ENCODE measurements around the gene PPP1R36.
A peak's percentile ranks its signal among the peaks of the same experiment; 100 is the strongest.
"Not testable (repeated sequence)": the region's sequence is repeated elsewhere in the genome, so short reads cannot be mapped to it uniquely, and the experiment has no call there.

Gene PPP1R36

DNA sequence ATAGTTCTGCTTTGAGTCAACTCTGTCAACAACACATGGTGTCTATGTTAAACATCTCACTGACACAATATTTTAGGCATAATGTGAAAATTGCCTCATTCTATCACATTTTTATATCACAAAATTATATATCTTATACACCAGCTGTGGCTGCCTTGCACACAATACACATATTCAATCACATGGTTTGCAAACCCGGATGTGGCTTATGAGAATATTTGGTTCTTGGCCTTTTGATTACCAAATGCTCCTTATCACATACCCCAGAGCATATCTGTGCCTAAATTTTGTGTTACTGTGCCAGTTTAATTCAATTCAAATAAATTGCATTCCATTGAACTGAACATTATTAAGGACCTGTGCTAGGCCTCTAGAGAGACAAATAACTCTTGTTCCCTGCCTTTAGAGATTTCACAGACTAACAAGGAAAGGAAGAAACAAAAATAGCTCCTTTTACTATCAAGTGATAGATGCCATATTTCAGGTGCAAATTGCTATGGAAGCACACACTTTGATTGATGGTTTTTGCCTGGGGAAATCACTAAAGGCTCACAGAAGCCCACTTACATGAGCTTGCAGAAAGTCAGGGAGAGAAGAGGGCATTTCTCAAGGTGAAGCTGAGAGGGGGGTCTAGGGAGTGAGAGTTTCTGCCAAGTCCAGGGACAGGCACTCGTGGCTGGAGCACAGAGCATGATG is 63.4 kb downstream of the PPP1R36 start:
- no peak for DNase-seq (ENCODE audit: low read depth)

DNA sequence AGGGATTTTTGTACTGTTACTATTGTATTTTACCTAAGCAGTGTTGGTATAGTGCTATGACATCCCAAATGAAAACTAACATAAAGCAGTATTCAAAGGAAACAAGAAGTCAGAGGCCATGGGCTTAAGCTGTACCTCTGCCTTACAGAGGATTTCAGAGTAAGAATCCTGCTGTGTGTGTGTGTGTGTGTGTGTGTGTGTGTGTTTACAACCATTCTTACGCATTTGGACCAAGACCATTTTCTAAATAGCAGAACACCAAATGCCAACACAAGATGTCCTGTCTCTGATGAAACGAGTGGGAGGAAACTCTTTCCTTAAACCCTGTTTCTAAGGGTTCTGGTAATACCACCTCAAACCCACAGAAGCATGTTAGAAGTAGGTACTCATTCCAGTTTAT is 64.4 kb downstream of the PPP1R36 start:
- no peak for DNase-seq (ENCODE audit: low read depth)

DNA sequence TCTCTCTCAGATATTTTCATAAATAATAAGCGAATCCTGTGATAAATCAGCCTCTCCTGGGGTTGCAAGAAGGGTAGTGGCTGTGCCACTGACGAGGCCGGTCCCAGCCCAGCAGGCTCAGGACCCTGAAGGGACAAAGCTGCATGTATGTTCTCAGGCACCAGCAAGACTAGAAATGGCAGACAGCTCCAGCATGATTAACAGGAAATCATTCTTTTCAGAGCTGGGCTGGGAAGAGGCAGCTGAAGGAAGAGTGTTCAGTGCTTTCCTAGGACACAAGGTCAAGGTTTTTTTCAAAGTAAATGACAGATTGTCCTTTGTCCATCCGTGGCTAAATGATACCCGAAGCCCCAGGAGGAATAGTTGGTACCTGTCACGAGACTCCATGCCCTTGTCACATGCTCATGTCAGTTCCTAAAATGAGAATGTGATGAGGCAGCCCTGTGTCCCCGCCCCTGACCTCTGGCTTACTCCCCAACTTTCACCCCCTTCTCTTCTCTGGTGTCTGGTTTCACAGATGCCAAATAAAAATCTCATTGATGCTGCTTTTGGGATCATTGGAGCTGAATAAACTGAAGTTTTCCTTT is 65.1 kb downstream of the PPP1R36 start:
- DNase-seq (ENCODE audit: low read depth), result no peak

DNA sequence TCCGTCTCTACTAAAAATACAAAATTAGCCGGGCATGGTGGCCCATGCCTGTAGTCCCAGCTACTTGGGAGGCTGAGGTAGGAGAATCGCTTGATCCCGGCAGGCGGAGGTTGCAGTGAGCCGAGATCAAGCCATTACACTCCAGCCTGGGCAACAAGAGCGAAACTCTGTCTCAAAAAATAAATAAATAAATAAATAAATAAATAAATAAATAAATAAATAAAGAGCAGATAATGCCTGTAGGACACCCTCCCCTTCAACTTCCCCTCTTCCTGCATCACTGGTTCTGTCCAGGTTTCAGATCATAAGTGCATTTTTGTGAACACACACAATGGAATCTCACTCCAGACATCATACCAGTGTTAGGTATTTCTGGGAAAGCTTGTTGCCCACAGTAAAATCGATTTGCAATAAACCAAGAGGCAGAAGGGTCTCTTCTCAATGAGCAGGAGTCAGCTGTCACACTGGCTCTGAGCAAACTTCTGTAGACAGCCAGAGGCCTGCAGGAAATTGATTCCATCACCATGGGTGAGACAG is 68.2 kb downstream of the PPP1R36 start:
- not testable (repeated sequence) for DNase-seq (ENCODE audit: low read depth)

DNA sequence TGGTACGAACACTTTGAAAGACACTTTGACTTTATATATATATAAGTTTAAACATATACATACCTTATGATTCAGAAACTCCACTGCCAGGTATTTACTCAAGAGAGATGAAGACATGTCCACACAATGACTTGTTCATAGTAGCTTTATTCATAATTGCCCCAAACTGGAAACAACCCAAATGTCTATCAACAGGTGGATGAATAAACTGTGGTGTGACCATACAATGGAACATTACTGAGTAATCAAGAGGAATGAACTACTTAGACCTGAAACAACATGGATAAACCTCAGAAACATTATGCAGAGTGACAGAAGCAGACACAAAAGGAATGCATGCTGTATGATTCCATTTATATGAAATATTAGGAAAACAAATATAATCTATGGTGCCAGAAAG is 71.1 kb downstream of the PPP1R36 start:
- DNase-seq (ENCODE audit: low read depth), result no peak

DNA sequence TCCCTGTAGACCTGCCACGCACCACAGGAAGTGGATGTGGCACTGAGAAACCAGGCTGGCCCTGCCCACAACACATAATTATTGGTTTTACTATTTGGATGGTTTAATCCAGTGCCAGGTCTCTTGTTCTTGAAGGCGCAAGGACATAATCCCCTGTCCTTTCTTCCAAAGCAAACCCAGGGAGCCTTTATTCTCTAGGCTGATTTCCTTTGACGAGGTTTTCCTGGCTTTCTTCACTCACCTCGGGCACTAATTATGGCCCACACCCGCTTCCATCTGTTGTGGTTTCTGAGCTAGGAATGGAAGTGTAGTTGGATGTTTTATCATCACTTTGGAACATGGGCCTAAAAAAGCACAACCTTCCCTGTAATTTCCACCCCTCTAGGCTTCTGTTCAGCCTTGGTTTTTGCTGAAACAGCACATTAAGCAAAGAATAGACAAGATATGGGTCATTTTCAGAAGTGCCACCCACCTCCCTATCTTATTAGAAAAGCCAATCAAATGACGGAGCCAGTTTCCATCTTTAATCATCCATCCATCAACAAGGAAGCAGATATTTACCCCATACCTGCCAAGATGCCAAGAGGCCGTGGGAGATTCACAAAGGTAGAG is 73.9 kb downstream of the PPP1R36 start:
- DNase-seq (ENCODE audit: low read depth), result no peak

DNA sequence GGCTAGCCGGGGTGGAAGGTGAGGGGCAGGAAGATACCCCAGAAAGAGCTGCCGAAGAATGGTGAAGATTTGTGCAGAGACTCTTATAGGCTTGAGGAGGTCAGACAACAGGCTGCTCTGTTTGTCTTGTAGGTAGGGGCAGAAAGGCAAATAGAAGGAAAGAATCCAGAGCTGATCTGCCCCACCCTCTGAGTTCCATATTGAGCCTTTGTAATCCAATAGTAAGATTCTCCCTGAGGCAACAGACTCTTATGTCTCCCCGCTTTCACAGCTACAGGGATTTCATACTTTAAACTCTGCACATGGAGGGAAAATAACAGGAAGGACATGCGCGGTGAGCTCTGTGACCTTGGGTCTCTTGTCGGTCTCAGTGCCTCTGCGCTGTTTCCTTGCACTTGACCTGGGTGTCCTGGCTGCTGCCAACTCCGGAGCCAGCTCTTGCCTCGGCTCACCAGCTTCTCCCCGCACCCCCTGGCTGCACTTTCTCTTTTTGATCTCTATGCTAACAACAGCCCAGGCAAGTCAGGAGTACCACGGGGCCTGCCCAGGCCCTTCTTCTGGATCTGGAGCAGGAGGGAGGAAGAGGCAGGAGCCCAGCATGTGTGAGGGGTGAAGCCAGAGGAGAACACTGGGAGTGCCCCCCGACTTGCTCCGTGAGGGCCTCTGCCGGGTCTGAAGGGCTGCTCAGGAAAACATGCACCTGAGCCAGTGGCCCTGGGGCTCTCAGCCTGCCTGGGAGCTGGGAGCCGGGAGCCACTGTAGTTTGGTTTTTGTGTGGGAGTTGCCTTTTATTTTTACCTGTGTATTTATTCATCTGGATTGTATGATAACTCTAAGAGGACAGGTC is 75.8 kb downstream of the PPP1R36 start:
- no peak for DNase-seq (ENCODE audit: low read depth)

DNA sequence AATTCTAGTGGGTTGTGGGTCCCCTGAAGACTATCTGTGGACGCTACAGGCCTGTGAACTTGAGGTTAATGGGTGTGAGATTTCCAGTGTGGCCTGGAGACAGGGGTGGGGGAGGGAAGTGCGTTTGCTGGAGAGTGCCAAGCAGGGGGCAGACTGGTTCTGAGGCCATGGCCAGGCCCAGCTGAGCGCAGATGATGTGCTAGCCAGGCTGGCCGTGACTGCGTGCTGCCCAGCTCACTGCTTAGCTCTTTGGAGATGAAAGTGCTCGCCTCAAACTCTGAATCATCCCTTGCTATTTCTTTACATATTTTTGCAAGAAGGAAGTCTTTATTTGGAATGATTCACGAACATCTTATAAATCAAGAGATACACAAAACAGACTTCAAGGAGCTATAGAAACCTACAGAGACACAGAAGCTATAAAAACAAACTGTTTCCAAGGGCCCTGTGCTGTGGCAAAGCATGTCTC is 79.2 kb downstream of the PPP1R36 start:
- no peak for DNase-seq (ENCODE audit: low read depth)

DNA sequence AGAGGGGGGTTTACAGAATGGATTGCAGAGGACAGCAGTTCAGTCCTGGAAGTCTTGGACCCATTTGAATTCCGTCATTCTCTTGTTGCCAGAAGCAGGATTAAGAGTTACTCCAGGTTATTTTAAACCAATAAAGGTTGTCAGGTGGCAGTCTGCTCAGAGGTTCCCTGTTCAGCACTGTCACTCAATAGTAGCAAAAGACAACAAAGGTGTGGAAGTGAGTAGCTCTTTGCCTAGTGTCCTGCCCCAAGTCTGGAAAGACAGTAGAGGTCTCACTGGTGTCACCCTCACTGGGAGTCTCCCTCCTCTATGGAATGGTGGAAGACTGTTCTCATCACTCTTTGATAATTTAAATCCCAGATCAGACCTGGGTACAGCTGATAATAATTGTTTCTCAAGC is 81.0 kb downstream of the PPP1R36 start:
- DNase-seq (ENCODE audit: low read depth), result no peak

DNA sequence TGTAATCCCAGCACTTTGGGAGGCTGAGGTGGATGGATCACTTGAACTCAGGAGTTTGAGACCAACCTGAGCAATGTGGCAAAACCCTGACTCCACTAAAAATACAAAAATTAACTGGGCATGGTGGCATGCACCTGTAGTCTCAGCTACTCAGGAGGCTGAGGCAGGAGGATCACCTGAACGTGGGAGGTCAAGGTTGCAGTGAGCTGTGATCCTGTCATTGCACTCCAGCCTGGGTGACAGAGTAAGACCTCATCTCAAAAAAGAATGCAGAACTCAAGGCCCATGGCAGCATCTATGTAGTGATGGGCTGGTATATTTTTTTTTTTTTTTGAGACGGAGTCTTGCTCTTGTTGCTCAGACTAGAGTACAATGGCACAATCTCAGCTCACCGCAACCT is 81.5 kb downstream of the PPP1R36 start:
- DNase-seq (ENCODE audit: low read depth), result not testable (repeated sequence)

DNA sequence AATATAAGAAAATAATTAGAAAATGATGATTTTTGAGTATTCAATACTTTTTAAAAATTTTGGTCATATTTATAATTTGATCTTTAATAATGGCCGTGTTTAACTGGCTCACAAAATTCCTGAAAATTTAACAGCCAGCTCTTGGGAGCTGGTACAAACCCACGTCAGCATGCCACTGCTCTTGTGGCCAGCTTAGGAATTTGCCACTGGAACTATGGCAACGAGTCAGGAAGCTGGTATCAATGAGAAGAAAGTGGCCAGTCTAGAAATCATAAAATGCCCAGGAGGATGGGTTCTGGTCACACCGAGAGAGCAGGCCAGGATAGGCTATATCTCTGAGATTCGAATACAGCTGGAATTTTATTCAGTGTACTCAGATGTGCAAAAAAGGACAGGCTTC is 82.3 kb downstream of the PPP1R36 start:
- DNase-seq (ENCODE audit: low read depth), result no peak

DNA sequence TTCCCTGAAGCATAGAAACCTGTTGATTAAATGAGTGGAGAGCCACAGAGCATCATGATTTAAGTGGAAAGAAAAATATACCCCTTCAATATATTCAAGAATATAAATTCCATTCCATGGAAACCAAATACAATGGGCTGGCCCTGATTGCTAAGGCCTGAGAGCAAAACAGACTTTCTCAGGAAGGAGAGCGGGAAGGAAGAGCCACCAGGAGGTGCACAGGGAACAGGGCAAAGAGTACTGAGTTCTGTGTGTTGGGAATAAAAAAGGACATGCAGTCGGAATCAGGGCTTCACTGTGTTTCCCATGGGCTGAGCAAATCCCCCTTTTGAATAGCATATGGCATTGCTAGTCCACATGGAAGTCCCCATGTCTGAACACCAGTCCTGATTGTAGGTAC is 84.8 kb downstream of the PPP1R36 start:
- no peak for DNase-seq (ENCODE audit: low read depth)

DNA sequence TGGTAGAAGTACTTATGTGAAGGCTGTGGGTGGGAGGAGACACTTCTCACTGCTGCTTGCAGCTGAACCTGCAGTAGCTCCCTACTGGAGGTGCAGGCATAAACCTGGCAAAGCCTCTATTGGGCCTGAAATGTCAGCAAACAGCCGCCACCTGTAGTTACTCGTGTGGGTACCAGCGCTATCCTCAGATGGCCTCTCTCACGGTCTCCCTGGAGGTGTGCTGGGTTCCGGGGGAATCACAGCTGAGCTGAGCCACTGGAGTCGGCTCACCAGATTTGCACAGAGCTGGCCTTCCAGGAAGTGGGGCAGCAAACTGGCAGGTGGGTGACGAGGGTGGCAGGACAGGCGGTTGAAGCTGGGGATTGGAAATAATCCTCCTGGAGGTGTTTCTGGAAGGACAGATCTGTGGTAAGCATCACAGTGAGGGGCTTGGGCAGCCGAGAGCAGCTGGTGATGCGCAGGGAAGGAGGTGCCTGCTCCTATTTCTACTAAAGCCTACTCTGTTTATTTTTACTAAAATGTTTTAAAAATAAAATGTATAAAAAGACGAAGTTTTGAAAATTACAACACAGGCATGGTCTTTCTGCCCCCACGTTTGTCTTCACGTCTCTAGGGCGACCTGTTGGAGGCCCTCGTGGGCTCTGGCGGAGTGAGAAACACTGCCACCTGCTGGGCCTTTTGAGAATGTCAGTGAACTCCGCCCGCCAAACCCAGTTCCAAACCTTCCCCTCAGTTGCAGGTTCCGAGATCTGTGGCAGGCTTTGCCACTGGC is 86.6 kb downstream of the PPP1R36 start:
- peak; percentile 58 for DNase-seq (ENCODE audit: low read depth)

DNA sequence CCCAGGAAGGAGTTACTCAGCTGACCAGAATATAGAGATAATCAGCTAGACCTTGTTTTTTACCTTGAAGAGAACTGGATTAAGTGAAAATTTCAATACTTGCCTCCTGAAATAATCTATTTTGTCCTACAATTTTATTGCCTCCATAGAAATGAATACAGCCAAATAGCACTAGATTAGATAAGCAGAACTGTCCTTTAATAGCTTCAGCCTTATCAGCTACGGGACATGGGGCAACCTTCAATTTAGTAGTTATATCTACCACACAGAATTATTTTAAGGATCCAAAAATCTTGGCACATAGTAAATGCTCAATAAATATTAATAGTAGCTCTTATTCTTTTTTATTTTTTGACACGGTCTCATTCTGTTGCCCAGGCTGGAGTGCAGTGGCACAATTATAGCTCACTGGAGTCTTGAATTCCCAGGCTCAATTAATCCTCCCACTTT is 87.2 kb downstream of the PPP1R36 start:
- DNase-seq (ENCODE audit: low read depth), result no peak

DNA sequence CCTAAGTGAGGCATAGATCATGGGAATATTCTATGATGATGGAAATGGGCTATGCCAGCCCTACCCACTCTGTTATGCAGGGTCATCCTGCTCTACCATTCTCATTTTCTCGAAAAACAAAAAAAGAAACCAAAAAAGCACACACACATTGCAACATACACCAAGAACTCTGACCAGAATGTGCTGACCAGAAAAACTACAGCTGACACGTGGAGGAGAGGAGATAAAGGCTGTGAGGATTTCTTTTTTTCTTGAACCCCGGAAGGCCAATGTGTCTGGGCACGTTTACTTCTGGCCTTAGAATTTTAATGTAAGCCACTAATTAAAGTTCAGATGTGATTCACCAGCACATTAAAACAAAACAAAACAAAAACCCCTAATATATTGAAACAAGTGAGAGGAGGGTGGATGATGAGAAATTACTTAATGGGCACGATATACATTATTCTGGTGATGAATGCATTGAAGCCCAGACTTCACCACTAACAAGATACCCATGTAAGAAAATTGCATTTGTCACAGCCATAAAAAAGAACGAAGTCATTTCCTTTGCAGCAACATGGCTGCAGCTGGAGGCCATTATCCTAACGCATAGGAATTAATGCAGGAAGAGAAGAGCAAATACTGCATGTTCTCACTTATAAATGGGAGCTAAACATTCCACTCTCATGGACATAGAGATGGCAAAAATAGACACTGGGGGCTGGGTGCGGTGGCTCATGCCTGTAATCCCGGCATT is 88.1 kb downstream of the PPP1R36 start:
- DNase-seq (ENCODE audit: low read depth), result no peak

DNA sequence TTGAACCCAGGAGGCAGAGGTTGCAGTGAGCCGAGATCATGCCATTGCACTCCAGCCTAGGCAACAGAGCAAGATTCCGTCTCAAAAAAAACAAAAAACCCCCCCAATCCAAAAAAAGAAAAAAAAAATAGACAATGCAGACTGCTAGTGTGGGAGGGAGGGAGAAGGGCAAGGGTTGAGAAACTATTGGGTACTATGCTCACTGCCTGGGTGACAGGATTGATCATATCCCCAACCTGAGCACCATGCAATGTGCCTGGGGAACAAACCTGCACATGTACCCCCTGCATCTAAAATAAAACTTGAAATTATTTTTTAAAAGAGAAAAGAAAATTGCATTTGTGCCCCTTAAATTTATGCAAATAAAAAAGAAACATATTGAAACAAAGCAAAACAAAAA is 88.9 kb downstream of the PPP1R36 start:
- DNase-seq (ENCODE audit: low read depth), result no peak

All from stimulated activated CD8-positive, alpha-beta memory T cell treated with anti-CD3 and anti-CD28 coated beads, Interleukin-12 subunit alpha, Interleukin-12 subunit beta, amount 100 ng/mL, for 1 hour (primary cell).